Adrenal gland (tissue), 12 donors: ENCODE data around the gene AUNIP. TPM values are rescaled to one million over a fixed set of nuclear protein-coding genes. Genes with fewer than 3 reads are reported as not detected.

Experiments
- DNase-seq, 7 donors: peaks; one replicate each; pipeline ENCODE4 v3.0.0-alpha.2; 2019 to 2020
- H3K27ac ChIP-seq, 5 donors: fragments of 200-600 bp; sonication (generic) in 4 of 5; 1 replicate in 3 of 5; 2 replicates in 2 of 5; pipeline versions ENCODE4 v1.5.1 to v1.8.0; 2016 to 2020; ENCODE audit warnings: mild to moderate bottlenecking in 1 of 5
- H3K27me3 ChIP-seq: fragments of 200-600 bp; 2 replicates; pipeline ENCODE4 v1.8.0; 2021
- H3K36me3 ChIP-seq, 2 donors: fragments of 200-600 bp; replicated peaks in 1 of 2; 1 replicate in 1 of 2; 2 replicates in 1 of 2; pipeline versions ENCODE4 v1.5.1 to v1.8.0; 2018 to 2022
- H3K4me1 ChIP-seq, 2 donors: fragments of 200-600 bp; replicated peaks in 1 of 2; 1 replicate in 1 of 2; 2 replicates in 1 of 2; pipeline versions ENCODE4 v1.5.1 to v1.8.0; 2018 to 2021
- H3K4me3 ChIP-seq, 4 donors: fragments of 200-600 bp; sonication (generic) in 3 of 4; one replicate each; pipeline ENCODE4 v1.5.1; 2016 to 2018
- H3K9me3 ChIP-seq, 3 donors: fragments of 200-600 bp; sonication (generic) in 1 of 3; replicated peaks in 1 of 3; 1 replicate in 2 of 3; 2 replicates in 1 of 3; pipeline versions ENCODE4 v1.5.1 to v1.8.0; 2016 to 2021
- CTCF ChIP-seq, 6 experiments: fragments of 450-650 bp in 4 of 6; fragments of 200-600 bp in 2 of 6; sonication (generic) in 1 of 6; IDR thresholded peaks; 1 replicate in 5 of 6; 2 replicates in 1 of 6; pipeline versions ENCODE4 v1.5.1 to v1.8.0; 2016 to 2021; ENCODE audit warnings: antibody characterized with exemption in 6 of 6, mild to moderate bottlenecking in 2 of 6, moderate library complexity in 1 of 6
- POLR2A ChIP-seq, 2 donors: fragments of 450-650 bp; IDR thresholded peaks; one replicate each; pipeline ENCODE4 v1.6.1; 2017; ENCODE audit warnings: antibody characterized with exemption in 2 of 2, mild to moderate bottlenecking in 2 of 2, moderate library complexity in 1 of 2
- whole genome bisulfite sequencing, 4 donors: extraction: QIAGEN DNeasy Blood & Tissue Kit in 2 of 4; methylation state at CpG; one replicate each; pipeline versions ENCODE4 v1.1.5 to v1.1.7; 2013 to 2017; 5-methylcytosine and 5-hydroxymethylcytosine counted together
- intact Hi-C, 2 donors: fragments of 100-400 bp; cut with DNase I; formaldehyde crosslinking; loops; one replicate each; pipeline versions ENCODE4 v1.14.1 to v1.15.0; 2022 to 2023
- polyA plus RNA-seq, 3 donors: library from polyadenylated mRNA; stranded (reverse); fragments of 200-250 nt in 2 of 3; fragments of 350-450 nt in 1 of 3; fragmentation: Illumina TruSeq in 1 of 3; extraction: RNeasy Lipid Tissue Mini Kit (QIAGEN cat#74804) in 1 of 3; gene quantifications; one replicate each; pipeline ENCODE4 v1.2.3, GENCODE V29; 2013 to 2014
- total RNA-seq, 9 donors: library from RNA; depleted of rRNA in 4 of 9; stranded (reverse); fragments of >200 nt in 4 of 9; fragments of 120-200 nt in 1 of 9; fragmentation: NEBNext Ultra II Directional in 1 of 9; extraction: Animal tissue kit (Norgen Biotek cat#: 25700) in 1 of 9; gene quantifications; one replicate each; pipeline versions ENCODE4 v1.1.0 to v1.2.4, GENCODE V29; 2013 to 2023
- donor health status: healthy with polysubstance abuse.
- donor health status: Bipolar disorder and iron deficiency.
- donor health status: DM: yes; HTN: yes; CAD: no.
- donor health status: DM: no; HTN: no; CAD: no.
- donor health status: DM: no; HTN: no; CAD: no.
- donor health status: DM: yes; HTN: yes; CAD: no.

Gene AUNIP
- total and polyA plus RNA-seq, 12 donors = 0.24 to 3.4 (median 0.78) TPM

DNA sequence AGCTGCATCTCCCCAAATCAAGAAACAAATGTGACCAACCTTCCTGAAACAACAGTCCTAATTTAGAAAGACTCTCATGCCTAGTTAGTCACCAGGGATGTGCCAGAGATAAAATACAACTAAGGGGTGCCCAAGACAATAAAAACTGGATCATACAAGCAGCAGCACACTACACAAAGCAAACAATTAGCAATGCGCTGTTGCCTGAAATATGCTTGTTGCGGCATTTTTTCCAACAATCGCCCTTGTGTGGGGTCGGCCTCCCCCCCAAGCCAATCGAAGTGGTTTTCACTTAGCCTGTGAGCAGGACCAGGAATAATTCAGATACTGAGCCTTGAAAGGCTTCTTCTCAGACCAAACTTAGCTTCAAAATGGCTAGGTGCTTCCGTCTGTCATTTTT lies 48.3 kb upstream of the AUNIP start:
- H3K4me3 ChIP-seq = no peak overlapping the region
- no peak overlapping the region for H3K27ac ChIP-seq
- H3K36me3 ChIP-seq = no peaks in the 10 kb centered on the region
- H3K4me1 ChIP-seq = peaks cover 20 to 22% of the 10 kb centered on the region in 2 donors
- no peak for TF ChIP-seq POLR2A (IDR thresholded peaks at IDR 0.05)
- H3K27me3 ChIP-seq = no peaks in the 10 kb centered on the region
- no peaks in the 10 kb centered on the region for H3K9me3 ChIP-seq
- intact Hi-C loops = no loop called here
- no peak for DNase-seq
- 76 to 92% (median 91%) methylated on average over 6 of the region's 6 CpGs for WGBS, 4 donors

DNA sequence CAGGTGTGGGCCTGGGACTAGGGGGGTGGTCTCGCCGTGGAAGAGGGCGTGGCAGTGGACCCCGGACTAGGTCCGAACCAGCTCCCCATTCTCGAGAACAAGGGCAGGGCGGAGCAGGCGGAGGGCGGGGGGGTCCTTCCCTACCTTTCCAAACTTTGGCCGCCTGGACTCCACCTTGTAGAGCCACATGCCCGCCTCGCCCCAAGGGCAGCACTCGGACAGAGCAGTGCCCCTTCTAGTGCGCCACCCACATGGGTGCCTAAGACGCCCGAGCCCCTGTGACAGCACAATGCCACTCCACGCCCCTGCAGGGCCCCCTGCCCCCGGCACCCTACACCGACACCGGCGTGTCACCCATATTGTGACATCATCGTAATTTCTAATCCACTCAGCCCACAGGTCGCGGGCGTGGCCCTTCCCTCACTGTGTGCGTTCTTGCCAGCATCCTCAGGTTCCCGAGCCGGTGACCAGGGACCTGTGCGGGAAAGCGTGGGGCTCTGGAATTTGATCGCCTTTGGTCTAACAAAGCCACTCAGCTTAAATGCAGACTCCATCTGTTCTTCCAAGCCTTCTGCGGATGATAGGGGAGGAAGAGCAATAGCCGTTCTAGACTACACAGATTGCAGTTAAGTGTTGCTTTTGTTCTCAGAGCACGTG lies 47.5 kb upstream of the AUNIP start:
- no peaks in the 10 kb centered on the region for H3K27me3 ChIP-seq
- intact Hi-C loops = no loop called here
- DNase-seq = peak in 4 of 7 donors; percentile 29 to 70 (median 34)
- H3K4me3 ChIP-seq = peak overlapping the region in 2 of 4 donors; percentile 42 to 58
- H3K27ac ChIP-seq = peak overlapping the region in 2 of 5 donors; percentile 45 to 51
- no peak for TF ChIP-seq POLR2A (IDR thresholded peaks at IDR 0.05)
- TF ChIP-seq CTCF (IDR thresholded peaks at IDR 0.05) = no peak
- no peaks in the 10 kb centered on the region for H3K36me3 ChIP-seq
- 8 to 24% (median 14%) methylated on average over 19 to 34 of the region's 34 CpGs for WGBS, 4 donors
- H3K9me3 ChIP-seq = no peaks in the 10 kb centered on the region
- H3K4me1 ChIP-seq = peaks cover 20 to 22% of the 10 kb centered on the region in 2 donors

GRCh38 chr1:25905680-25906643 lies 46.7 kb upstream of the AUNIP start, which contains the start of gene STMN1:
Gene STMN1, minus strand, starts transcription at chr1:25906419. Its CDS starts 1,743 bp downstream, at chr1:25904676.
- Histone ChIP-seq H3K36me3 (peaks cover 0 to under 1% of the 10 kb centered on the region in 2 donors), H3K27me3 (no peaks in the 10 kb centered on the region), H3K4me1 (peaks cover 20 to 22% of the 10 kb centered on the region in 2 donors), H3K4me3 (peak within 1 kb of the TSS in 2 of 4 donors; percentile 42 to 58), H3K27ac (peak within 1 kb of the TSS in 3 of 5 donors; percentile 39 to 51 (median 45)), H3K9me3 (no peaks in the 10 kb centered on the region)
- intact Hi-C loops = no loop called here
- peak; percentile 83 to 84 for TF ChIP-seq POLR2A (IDR thresholded peaks at IDR 0.05)
- TF ChIP-seq CTCF (IDR thresholded peaks at IDR 0.05) = no peak
- peak; percentile 85 to 95 (median 87) for DNase-seq
- WGBS, 4 donors = 0 to 1% (median 0%) methylated on average over 5 to 102 of the region's 102 CpGs

GRCh38 chr1:25904943-25905679 lies 45.9 kb upstream of the AUNIP start:
- TF ChIP-seq POLR2A (IDR thresholded peaks at IDR 0.05) (no peak), CTCF (IDR thresholded peaks at IDR 0.05) (peak in 1 of 6 experiments; percentile 10)
- WGBS, 4 donors = 1 to 2% (median 1%) methylated on average over 16 to 34 of the region's 34 CpGs
- Histone ChIP-seq H3K4me3 (peak overlapping the region in 2 of 4 donors; percentile 42 to 58), H3K4me1 (peaks cover 20 to 22% of the 10 kb centered on the region in 2 donors), H3K27ac (peak overlapping the region in 2 of 5 donors; percentile 45 to 51), H3K9me3 (no peaks in the 10 kb centered on the region), H3K36me3 (peaks cover 0 to 9% of the 10 kb centered on the region in 2 donors), H3K27me3 (no peaks in the 10 kb centered on the region)
- DNase-seq = peak; percentile 89 to 97 (median 94)
- intact Hi-C loops = no loop called here
